PC-9 (cell line): Measurements from ENCODE around the gene PDK2. TPM values are rescaled to one million over a fixed set of nuclear protein-coding genes. Genes with fewer than 3 reads are reported as not detected.

Experiments
- BruUV-seq: library from RNA; stranded (reverse); fragments of 400-500 nt; replicated peaks from 2 replicates; lab custom pipeline; 2021; lab: Mats Ljungman, UMichigan
- CTCF ChIA-PET: fragments of 300-600 bp; sonication (Branson Sonifier 250); formaldehyde crosslinking; loops from one replicate; lab custom pipeline; 2022; ENCODE audit warnings: antibody characterized with exemption; lab: Charles Lee
- POLR2A ChIA-PET: fragments of 300-600 bp; sonication (Branson Sonifier 250); formaldehyde crosslinking; loops from one replicate; lab custom pipeline; 2022; ENCODE audit warnings: antibody characterized with exemption; ENCODE audit not compliant: unreplicated experiment; lab: Charles Lee
- DNase-seq, 2 experiments: peaks; one replicate each; pipeline versions ENCODE4 v3.0.0 to v3.0.0-alpha.2; 2015 to 2022; ENCODE audit warnings: mixed read lengths in 1 of 2
- H2AFZ ChIP-seq: fragments of 200-600 bp; sonication (generic); 2 replicates; pipeline ENCODE4 v1.8.1; 2017; ENCODE audit warnings: antibody characterized with exemption
- H3F3A ChIP-seq: fragments of 200-600 bp; sonication (generic); 2 replicates; pipeline ENCODE4 v1.8.1; 2017; ENCODE audit warnings: antibody characterized with exemption, mild to moderate bottlenecking, low read depth; ENCODE audit not compliant: insufficient read depth
- H3K27ac ChIP-seq: fragments of 200-600 bp; sonication (generic); 2 replicates; pipeline ENCODE4 v1.6.1; 2016; ENCODE audit warnings: mixed run types
- H3K27me3 ChIP-seq: fragments of 200-600 bp; sonication (generic); 2 replicates; pipeline ENCODE4 v1.6.1; 2016; ENCODE audit warnings: low read depth, mixed run types; ENCODE audit not compliant: insufficient read depth
- H3K36me3 ChIP-seq: fragments of 200-600 bp; sonication (generic); 2 replicates; pipeline ENCODE4 v1.6.1; 2016; ENCODE audit warnings: low read depth, mixed run types
- H3K4me1 ChIP-seq: fragments of 200-600 bp; sonication (generic); replicated peaks from 2 replicates; pipeline ENCODE4 v1.6.1; 2016; ENCODE audit warnings: mixed run types; ENCODE audit not compliant: insufficient read depth
- H3K4me2 ChIP-seq: fragments of 200-600 bp; sonication (generic); 2 replicates; pipeline ENCODE4 v1.6.1; 2017; ENCODE audit warnings: mixed run types
- H3K4me3 ChIP-seq: fragments of 200-600 bp; sonication (generic); 2 replicates; pipeline ENCODE4 v1.6.1; 2016; ENCODE audit warnings: mixed run types
- H3K79me2 ChIP-seq: fragments of 200-600 bp; sonication (generic); 2 replicates; pipeline ENCODE4 v1.6.1; 2017; ENCODE audit warnings: low read depth, mixed run types
- H3K9me2 ChIP-seq: fragments of 200-600 bp; sonication (generic); 2 replicates; pipeline ENCODE4 v1.8.1; 2017; ENCODE audit warnings: mild to moderate bottlenecking; ENCODE audit not compliant: insufficient read depth
- H3K9me3 ChIP-seq: fragments of 200-600 bp; sonication (generic); 2 replicates; pipeline ENCODE4 v1.8.1; 2016; ENCODE audit warnings: low read depth; ENCODE audit not compliant: insufficient read depth
- H4K20me1 ChIP-seq: fragments of 200-600 bp; sonication (generic); 2 replicates; pipeline ENCODE4 v1.8.1; 2017; ENCODE audit not compliant: insufficient read depth
- EZH2 ChIP-seq: fragments of 200-600 bp; sonication (generic); IDR thresholded peaks from 2 replicates; pipeline ENCODE4 v1.8.0; 2017; ENCODE audit warnings: antibody characterized with exemption, low read depth
- intact Hi-C: fragments of 100-400 bp; cut with micrococcal nuclease; formaldehyde crosslinking; loops from one replicate; pipeline ENCODE4 v1.10.0; 2022; ENCODE audit not compliant: unreplicated experiment
- total RNA-seq: library from RNA; stranded (reverse); gene quantifications from 2 replicates; pipeline ENCODE4 v1.2.3, GENCODE V29; 2021
- TF ChIP-seq, protein P1 (sequence below): fragments of 200-600 bp; sonication (generic); conservative IDR thresholded peaks from 2 replicates; pipeline ENCODE4 v1.6.1; 2017; ENCODE audit warnings: mixed run types, antibody characterized with exemption, mild to moderate bottlenecking, moderate library complexity

Gene PDK2
- total RNA-seq, 1 experiment from 2014 or later = 58.7 TPM

DNA sequence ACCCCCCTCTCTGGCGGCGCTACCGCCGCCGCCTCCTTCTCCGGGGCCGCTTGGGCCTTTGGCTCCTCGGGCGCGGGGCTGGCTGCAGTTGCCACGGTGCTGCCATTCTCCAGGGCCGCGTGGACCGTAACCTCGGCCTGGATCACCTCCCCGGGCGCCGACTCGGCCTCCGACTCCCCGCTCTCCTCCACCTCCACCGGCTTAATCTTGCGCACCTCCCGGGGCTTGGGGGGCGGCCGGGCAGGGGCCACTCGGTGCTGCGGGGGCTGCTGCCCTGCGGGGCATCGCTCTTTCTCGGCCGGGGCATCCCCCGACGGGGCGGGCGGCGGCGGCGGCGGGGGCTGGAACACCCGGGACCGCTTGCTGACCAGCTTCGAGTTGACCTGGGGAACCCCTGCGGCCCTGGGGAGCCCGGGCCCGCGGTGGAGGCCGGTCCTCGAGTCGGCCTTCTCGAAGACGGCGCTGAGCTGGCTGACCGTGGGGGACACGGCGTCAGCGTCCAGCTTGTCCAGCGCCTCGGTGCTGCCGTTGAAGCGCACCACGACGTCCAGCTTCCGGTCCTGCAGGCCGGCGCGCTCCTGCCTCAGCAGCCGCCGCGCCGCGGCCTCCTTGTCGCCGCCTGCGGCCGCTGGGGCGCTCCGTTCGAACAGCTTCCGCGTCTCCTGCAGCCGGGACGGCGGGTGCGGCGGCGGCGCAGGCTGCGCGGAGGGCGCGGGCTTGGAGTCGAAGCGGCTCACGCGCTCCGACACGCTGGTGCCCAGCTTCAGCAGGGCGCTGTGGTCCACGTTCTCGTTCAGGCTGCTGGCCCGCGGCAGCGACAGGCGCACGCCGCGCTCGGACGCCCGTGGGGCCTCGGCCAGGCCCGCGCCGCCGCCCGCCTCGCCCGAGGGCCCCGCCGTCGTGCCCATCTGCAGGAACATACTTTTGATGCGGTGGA lies 54.5 kb downstream of the PDK2 start:
- peak overlapping the region; percentile 70 for H3K4me3 ChIP-seq
- ChIA-PET CTCF (interaction anchor here (0.9 kb wide), 1 partner anchor 9 kb away, joined by 8 read pairs; no protein-coding TSS in a partner anchor), POLR2A (interaction anchor here (0.6 kb wide), 1 partner anchor 90 kb away, joined by 3 read pairs; no protein-coding TSS in a partner anchor)
- H3K79me2 ChIP-seq = peaks cover 56% of the 10 kb centered on the region
- H3K4me2 ChIP-seq = peak overlapping the region; percentile 95
- peaks cover 41% of the 10 kb centered on the region for H4K20me1 ChIP-seq
- H3K27ac ChIP-seq = no peak overlapping the region
- peaks cover 51% of the 10 kb centered on the region for H3F3A ChIP-seq
- H3K9me3 ChIP-seq = no peaks in the 10 kb centered on the region
- BruUV-seq = no TSS peak
- H3K9me2 ChIP-seq = no peaks in the 10 kb centered on the region
- peak in 1 of 2 experiments; percentile 49 for DNase-seq
- no peaks in the 10 kb centered on the region for H3K27me3 ChIP-seq
- intact Hi-C loops = loop anchor here (5.0 kb wide), 1 partner anchor 262 kb away; no protein-coding TSS in a partner anchor
- TF ChIP-seq EZH2 = no peak
- TF ChIP-seq, protein P1, sequence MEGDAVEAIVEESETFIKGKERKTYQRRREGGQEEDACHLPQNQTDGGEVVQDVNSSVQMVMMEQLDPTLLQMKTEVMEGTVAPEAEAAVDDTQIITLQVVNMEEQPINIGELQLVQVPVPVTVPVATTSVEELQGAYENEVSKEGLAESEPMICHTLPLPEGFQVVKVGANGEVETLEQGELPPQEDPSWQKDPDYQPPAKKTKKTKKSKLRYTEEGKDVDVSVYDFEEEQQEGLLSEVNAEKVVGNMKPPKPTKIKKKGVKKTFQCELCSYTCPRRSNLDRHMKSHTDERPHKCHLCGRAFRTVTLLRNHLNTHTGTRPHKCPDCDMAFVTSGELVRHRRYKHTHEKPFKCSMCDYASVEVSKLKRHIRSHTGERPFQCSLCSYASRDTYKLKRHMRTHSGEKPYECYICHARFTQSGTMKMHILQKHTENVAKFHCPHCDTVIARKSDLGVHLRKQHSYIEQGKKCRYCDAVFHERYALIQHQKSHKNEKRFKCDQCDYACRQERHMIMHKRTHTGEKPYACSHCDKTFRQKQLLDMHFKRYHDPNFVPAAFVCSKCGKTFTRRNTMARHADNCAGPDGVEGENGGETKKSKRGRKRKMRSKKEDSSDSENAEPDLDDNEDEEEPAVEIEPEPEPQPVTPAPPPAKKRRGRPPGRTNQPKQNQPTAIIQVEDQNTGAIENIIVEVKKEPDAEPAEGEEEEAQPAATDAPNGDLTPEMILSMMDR = no peak
- peak overlapping the region; percentile 57 for H2AFZ ChIP-seq
- peaks cover 71% of the 10 kb centered on the region for H3K4me1 ChIP-seq
- peaks cover 6% of the 10 kb centered on the region; the same call in 1 of the 2 replicates for H3K36me3 ChIP-seq

DNA sequence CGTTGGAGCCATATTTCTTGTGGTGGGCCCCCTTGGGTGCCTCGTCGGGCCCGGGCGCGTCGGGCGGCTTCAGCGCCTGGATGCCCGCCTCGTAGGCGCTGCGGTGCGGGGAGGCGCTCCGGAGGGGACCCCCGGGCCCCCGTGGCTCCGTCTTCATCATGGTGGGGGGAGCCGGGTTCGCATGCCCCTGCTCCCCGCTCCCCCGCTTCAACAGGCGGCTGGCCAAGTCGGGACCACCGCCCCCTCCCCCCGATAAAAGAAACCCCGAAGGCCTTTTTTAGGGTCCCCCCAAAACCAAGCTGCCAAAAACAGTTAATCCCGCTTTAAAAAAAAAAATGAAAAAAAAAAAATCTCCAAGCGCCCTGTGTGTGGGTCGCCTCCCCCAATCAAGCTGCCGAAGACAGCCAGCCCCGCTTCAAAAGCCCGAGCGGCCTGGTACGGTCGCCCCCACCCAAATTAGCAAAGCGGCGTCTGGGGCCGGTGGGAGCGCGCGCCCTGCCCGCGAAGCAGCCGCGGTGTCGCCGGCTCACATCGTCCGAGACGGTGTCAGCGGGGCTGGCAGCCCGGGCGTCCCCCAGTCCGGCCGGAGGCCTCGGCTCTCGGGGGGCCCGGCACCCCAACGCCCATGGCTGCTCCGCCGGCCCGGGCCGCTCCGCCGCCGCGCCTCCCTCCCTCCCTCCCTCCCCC lies 55.3 kb downstream of the PDK2 start, which contains the start of gene PPP1R9B:
PPP1R9B (minus strand) TSS at position 324 of the 687 bp plus-strand sequence; CDS start at position 160, 164 bp downstream.
- intact Hi-C loops = loop anchor here (5.0 kb wide), 1 partner anchor 263 kb away; no protein-coding TSS in a partner anchor
- Histone ChIP-seq H3K4me2 (peak within 1 kb of the TSS; percentile 95), H4K20me1 (peaks cover 33% of the 10 kb centered on the region), H3K27me3 (no peaks in the 10 kb centered on the region), H3K9me2 (no peaks in the 10 kb centered on the region), H3K4me3 (peak within 1 kb of the TSS; percentile 70), H3K27ac (peak within 1 kb of the TSS; percentile 86), H3K79me2 (peaks cover 50% of the 10 kb centered on the region), H3K9me3 (no peaks in the 10 kb centered on the region), H3K4me1 (peaks cover 71% of the 10 kb centered on the region), H2AFZ (peak within 1 kb of the TSS; percentile 73), H3F3A (peaks cover 56% of the 10 kb centered on the region), H3K36me3 (0 out of 2 replicates have a peak, but pooled peaks cover 5% of the 10 kb centered on the region)
- POLR2A ChIA-PET = interaction anchor here (0.7 kb wide), 1 partner anchor 264 kb away, joined by 16 read pairs; no protein-coding TSS in a partner anchor
- BruUV-seq = TSS peak; percentile 19
- TF ChIP-seq, protein P1 = no peak
- no peak for TF ChIP-seq EZH2
- CTCF ChIA-PET = interaction anchor here (0.6 to 0.9 kb wide), 3 partner anchors 10 to 635 kb away, joined by 5 to 8 read pairs (median 5); no protein-coding TSS in a partner anchor
- DNase-seq = no peak
